RWPE1 (cell line): Measurements from ENCODE around the gene IZUMO4.

ENCODE experiments used
- CTCF ChIA-PET: fragments of 350-600 bp; sonication (Branson Sonifier 250); formaldehyde crosslinking; extraction: SDS; loops from one replicate; lab custom pipeline; 2021; lab: Yijun Ruan, JAX
- POLR2A ChIA-PET: fragments of 400-600 bp; formaldehyde crosslinking; extraction: SDS; loops from one replicate; lab custom pipeline; 2020; ENCODE audit warnings: antibody characterized with exemption; ENCODE audit not compliant: low non-redundant PET; lab: Yijun Ruan, JAX
- DNase-seq: peaks from one replicate; pipeline ENCODE4 v3.0.0; 2012; ENCODE audit warnings: low spot score
- H3K27ac ChIP-seq: fragments of 450-650 bp; 2 replicates; pipeline ENCODE4 v1.5.1; 2017
- CTCF ChIP-seq: fragments of 450-650 bp; conservative IDR thresholded peaks from 2 replicates; pipeline ENCODE4 v1.5.1; 2017; ENCODE audit warnings: low read depth, mild to moderate bottlenecking

IZUMO4 gene

GRCh38 chr19:2054763-2055162 is 42.0 kb upstream of the IZUMO4 start:
- ChIA-PET CTCF (no interaction called here), POLR2A (no interaction called here)
- peak overlapping the region; percentile 100 for H3K27ac ChIP-seq
- TF ChIP-seq CTCF = no peak
- no peak for DNase-seq

GRCh38 chr19:2055931-2056836 is 40.5 kb upstream of the IZUMO4 start:
- no peak for DNase-seq
- POLR2A ChIA-PET = interaction anchor here (0.7 kb wide), 1 partner anchor 9 kb away, joined by 3 read pairs; no protein-coding TSS in a partner anchor
- peak overlapping the region; percentile 100 for H3K27ac ChIP-seq
- CTCF ChIA-PET = no interaction called here
- 0 out of 2 replicates have a peak, but pooled peaks have one; percentile 8 for TF ChIP-seq CTCF

- no peak for TF ChIP-seq CTCF
- POLR2A ChIA-PET = no interaction called here
- peak overlapping the region; percentile 100 for H3K27ac ChIP-seq
- DNase-seq = no peak
- CTCF ChIA-PET = no interaction called here
Observed at GRCh38 chr19:2056837-2057192, 39.9 kb upstream of the IZUMO4 start.

GRCh38 chr19:2057484-2058469 is 38.9 kb upstream of the IZUMO4 start:
- ChIA-PET CTCF (no interaction called here), POLR2A (no interaction called here)
- no peak for DNase-seq
- H3K27ac ChIP-seq = peak overlapping the region; percentile 100
- no peak for TF ChIP-seq CTCF

GRCh38 chr19:2058570-2059421 is 37.9 kb upstream of the IZUMO4 start:
- POLR2A ChIA-PET = no interaction called here
- CTCF ChIA-PET = interaction anchor here (0.7 kb wide), 1 partner anchor 12 kb away, joined by 4 read pairs; no protein-coding TSS in a partner anchor
- DNase-seq = no peak
- TF ChIP-seq CTCF = no peak
- peak overlapping the region; percentile 100 for H3K27ac ChIP-seq
